Left colon (tissue), 2 donors: ENCODE results near the gene WDR93. TPM values are rescaled to one million over a fixed set of nuclear protein-coding genes. Genes with fewer than 3 reads are reported as not detected.

Experiments
- total RNA-seq, 2 donors: library from RNA; stranded (reverse); fragmentation: NEBNext Ultra II Directional; extraction: Animal tissue kit (Norgen Biotek cat#: 25700); gene quantifications; one replicate each; pipeline ENCODE4 v1.2.1, GENCODE V29; 2021
- donor health status: DM: no; HTN: no; CAD: no.
- donor health status: DM: yes; HTN: yes; CAD: no.

WDR93 gene
- total RNA-seq, 2 donors from 2014 or later, result not detected

Other genes starting within 250 kb of the WDR93 start
- gene RHCG, start 194.2 kb upstream of the WDR93 start, total RNA-seq, result under 1 TPM in 1 of 2 donors, not detected in 1; 0.89 TPM
- gene TICRR, start 115.3 kb upstream of the WDR93 start, total RNA-seq, result 1 to 10 TPM; 1.3 to 4.4 TPM
- 1 to 10 TPM; 1.7 to 2.5 TPM for gene KIF7, start 35.3 kb upstream of the WDR93 start, total RNA-seq
- 1 to 10 TPM; 2.3 to 5.1 TPM for gene PLIN1, start 11.4 kb upstream of the WDR93 start, total RNA-seq
- 10 to 100 TPM; 23.4 to 28.1 TPM for gene PEX11A, start 57 bp upstream of the WDR93 start, total RNA-seq
- 10 to 100 TPM in 1 of 2 donors, 1 to 10 TPM in 1; 9.7 to 13.4 TPM for gene MESP1, start 60.4 kb downstream of the WDR93 start, total RNA-seq
- gene MESP2, start 85.5 kb downstream of the WDR93 start, total RNA-seq, result 1 to 10 TPM in 1 of 2 donors, under 1 TPM in 1; 0.84 to 1.0 TPM
- gene ANPEP, start 124.0 kb downstream of the WDR93 start, total RNA-seq, result 100 to 1,000 TPM; 439 to 623 TPM
- gene AP3S2, start 203.2 kb downstream of the WDR93 start, total RNA-seq, result 10 to 100 TPM; 54.0 to 59.3 TPM
- gene ARPIN, start 222.1 kb downstream of the WDR93 start, total RNA-seq, result 10 to 100 TPM; 40.0 to 40.4 TPM